Keratinocyte (primary cell): ENCODE data around the gene FARP2. TPM values are rescaled to one million over a fixed set of nuclear protein-coding genes. Genes with fewer than 3 reads are reported as not detected.

Experiments
- DNase-seq: peaks from one replicate; pipeline ENCODE4 v3.0.0-alpha.2; 2011; ENCODE audit warnings: low read depth, missing footprints, low spot score
- FAIRE-seq: peaks from 2 replicates; lab custom pipeline; 2011; peaks lifted over from hg19 to GRCh38; lab: Jason Lieb, UNC
- H2AFZ ChIP-seq: 2 replicates; pipeline ENCODE4 v1.6.0; 2012; ENCODE audit warnings: low read length, control low read depth, inconsistent platforms; ENCODE audit not compliant: control insufficient read depth
- H3K27ac ChIP-seq: 2 replicates; pipeline ENCODE4 v1.5.1; 2011; ENCODE audit warnings: low read length; ENCODE audit not compliant: control insufficient read depth, insufficient read depth
- H3K27me3 ChIP-seq: 3 replicates; pipeline ENCODE4 v1.6.0; 2011; ENCODE audit warnings: low read length; ENCODE audit not compliant: control insufficient read depth, insufficient read depth; ENCODE audit errors: extremely low read depth
- H3K36me3 ChIP-seq, 2 experiments: 2 replicates in 1 of 2; 3 replicates in 1 of 2; pipeline ENCODE4 v1.5.1; 2011; ENCODE audit warnings: low read length in 2 of 2, mild to moderate bottlenecking in 1 of 2; ENCODE audit not compliant: control insufficient read depth in 2 of 2, insufficient read depth in 2 of 2; ENCODE audit errors: extremely low read depth in 1 of 2
- H3K4me1 ChIP-seq: 3 replicates; pipeline ENCODE4 v1.5.1; 2011; ENCODE audit warnings: low read length; ENCODE audit not compliant: control insufficient read depth, insufficient read depth; ENCODE audit errors: extremely low read depth
- H3K4me2 ChIP-seq: 3 replicates; pipeline ENCODE4 v1.6.0; 2011; ENCODE audit warnings: low read depth, low read length; ENCODE audit not compliant: control insufficient read depth, insufficient read depth; ENCODE audit errors: extremely low read depth
- H3K4me3 ChIP-seq, 3 experiments: fragments of 200-600 bp in 1 of 3; sonication (generic) in 1 of 3; 2 replicates in 2 of 3; 3 replicates in 1 of 3; pipeline ENCODE4 v1.5.1; 2011 to 2016; ENCODE audit warnings: low read length in 3 of 3, mild to moderate bottlenecking in 3 of 3, control low read depth in 2 of 3, inconsistent platforms in 1 of 3, low read depth in 1 of 3, mixed read lengths in 1 of 3, mixed run types in 1 of 3, moderate library complexity in 1 of 3; ENCODE audit not compliant: control insufficient read depth in 2 of 3, insufficient read depth in 2 of 3; ENCODE audit errors: extremely low read depth in 1 of 3
- H3K79me2 ChIP-seq: 2 replicates; pipeline ENCODE4 v1.6.0; 2012; ENCODE audit warnings: low read length; ENCODE audit not compliant: control insufficient read depth, insufficient read depth
- H3K9ac ChIP-seq: 3 replicates; pipeline ENCODE4 v1.6.0; 2011; ENCODE audit warnings: low read length; ENCODE audit not compliant: control insufficient read depth, insufficient read depth; ENCODE audit errors: extremely low read depth
- H3K9me1 ChIP-seq: 3 replicates; pipeline ENCODE4 v1.6.0; 2011; ENCODE audit warnings: low read length; ENCODE audit not compliant: control insufficient read depth, insufficient read depth; ENCODE audit errors: extremely low read depth
- H3K9me3 ChIP-seq: 2 replicates; pipeline ENCODE4 v1.5.1; 2012; ENCODE audit warnings: low read depth, low read length; ENCODE audit not compliant: control insufficient read depth
- H4K20me1 ChIP-seq: 3 replicates; pipeline ENCODE4 v1.6.0; 2011; ENCODE audit warnings: low read length; ENCODE audit not compliant: control insufficient read depth, insufficient read depth; ENCODE audit errors: extremely low read depth
- EZH2 ChIP-seq: IDR thresholded peaks from one replicate; pipeline ENCODE4 v1.6.1; 2012; ENCODE audit warnings: inconsistent platforms, mild to moderate bottlenecking, low read length, moderate library complexity
- dilution Hi-C: fragments of 300-500 bp; cut with MboI; formaldehyde crosslinking; loops from one replicate; pipeline ENCODE4 v1.7.0; 2020; ENCODE audit warnings: low sequenced_read_pairs; ENCODE audit not compliant: extremely low pct_ligation_motif_present
- polyA plus RNA-seq, 5 experiments: library from polyadenylated mRNA; depleted of rRNA in 3 of 5; stranded (reverse) in 3 of 5; stranded (forward) in 1 of 5; unstranded in 1 of 5; fragments of >200 nt; gene quantifications; 1 replicate in 1 of 5; 2 replicates in 3 of 5; 3 replicates in 1 of 5; pipeline versions ENCODE4 v1.2.1 to v1.2.3, GENCODE V29; 2011 to 2012; ENCODE audit warnings: missing spikeins in 2 of 5, low read depth in 1 of 5, low replicate concordance in 1 of 5
- TF ChIP-seq, protein P1 (sequence below), 3 experiments: IDR thresholded peaks in 1 of 3; conservative IDR thresholded peaks in 1 of 3; optimal IDR thresholded peaks in 1 of 3; 2 replicates in 2 of 3; 3 replicates in 1 of 3; pipeline versions ENCODE3 to v1.5.1; 2011; ENCODE audit warnings: low read length in 3 of 3, mild to moderate bottlenecking in 3 of 3, moderate library complexity in 2 of 3, control low read depth in 1 of 3, inconsistent platforms in 1 of 3; ENCODE audit not compliant: insufficient read depth in 2 of 3; ENCODE audit errors: extremely low read depth in 1 of 3

The FARP2 gene
- polyA plus RNA-seq, 1 donor (not counting 4 experiments of a cell fraction or from before 2014, with no cell fraction given): 39.3 TPM

DNA sequence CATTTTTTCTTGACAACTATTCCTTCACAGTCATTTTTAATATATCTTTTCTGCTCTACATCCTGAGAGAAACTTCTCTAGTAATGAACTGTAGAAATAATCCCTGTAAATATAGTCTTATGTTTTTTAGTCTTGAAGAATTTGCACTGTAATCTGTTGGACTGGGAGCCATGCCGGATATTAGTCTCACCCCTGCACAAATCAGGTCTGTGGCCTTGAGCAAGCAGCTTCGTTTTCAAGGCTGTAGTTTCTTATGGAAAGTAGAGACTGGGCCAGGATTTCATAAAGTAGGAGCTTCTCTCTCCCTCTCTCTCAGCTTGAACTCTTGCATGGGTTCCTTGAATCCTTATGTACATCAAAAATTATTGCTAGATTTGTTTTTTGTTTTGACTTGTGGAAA, 8.7 kb downstream of the FARP2 start:
- FAIRE-seq: no peak
- Histone ChIP-seq H3K27me3 (no peaks in the 10 kb centered on the region), H3K9me3 (no peaks in the 10 kb centered on the region), H3K4me1 (no peaks in the 10 kb centered on the region), H3K4me2 (no peak overlapping the region), H3K27ac (no peak overlapping the region), H4K20me1 (peaks cover under 1% of the 10 kb centered on the region), H2AFZ (no peak overlapping the region), H3K9ac (no peak overlapping the region), H3K36me3 (peaks cover 0 to 3% of the 10 kb centered on the region in 2 experiments), H3K9me1 (peaks cover 2% of the 10 kb centered on the region), H3K4me3 (no peak overlapping the region), H3K79me2 (peaks cover 60% of the 10 kb centered on the region)
- no peak for DNase-seq
- TF ChIP-seq, protein P1, sequence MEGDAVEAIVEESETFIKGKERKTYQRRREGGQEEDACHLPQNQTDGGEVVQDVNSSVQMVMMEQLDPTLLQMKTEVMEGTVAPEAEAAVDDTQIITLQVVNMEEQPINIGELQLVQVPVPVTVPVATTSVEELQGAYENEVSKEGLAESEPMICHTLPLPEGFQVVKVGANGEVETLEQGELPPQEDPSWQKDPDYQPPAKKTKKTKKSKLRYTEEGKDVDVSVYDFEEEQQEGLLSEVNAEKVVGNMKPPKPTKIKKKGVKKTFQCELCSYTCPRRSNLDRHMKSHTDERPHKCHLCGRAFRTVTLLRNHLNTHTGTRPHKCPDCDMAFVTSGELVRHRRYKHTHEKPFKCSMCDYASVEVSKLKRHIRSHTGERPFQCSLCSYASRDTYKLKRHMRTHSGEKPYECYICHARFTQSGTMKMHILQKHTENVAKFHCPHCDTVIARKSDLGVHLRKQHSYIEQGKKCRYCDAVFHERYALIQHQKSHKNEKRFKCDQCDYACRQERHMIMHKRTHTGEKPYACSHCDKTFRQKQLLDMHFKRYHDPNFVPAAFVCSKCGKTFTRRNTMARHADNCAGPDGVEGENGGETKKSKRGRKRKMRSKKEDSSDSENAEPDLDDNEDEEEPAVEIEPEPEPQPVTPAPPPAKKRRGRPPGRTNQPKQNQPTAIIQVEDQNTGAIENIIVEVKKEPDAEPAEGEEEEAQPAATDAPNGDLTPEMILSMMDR (optimal IDR thresholded peaks at IDR 0.05 in 1 of 3, IDR thresholded peaks at IDR 0.05 in 1 of 3, conservative IDR thresholded peaks at IDR 0.05 in 1 of 3; ENCODE audit: extremely low read depth in 1 of 3, insufficient read depth in 2 of 3, low read length in 3 of 3): no peak
- TF ChIP-seq EZH2: no peak
- dilution Hi-C loops: no loop called here

DNA sequence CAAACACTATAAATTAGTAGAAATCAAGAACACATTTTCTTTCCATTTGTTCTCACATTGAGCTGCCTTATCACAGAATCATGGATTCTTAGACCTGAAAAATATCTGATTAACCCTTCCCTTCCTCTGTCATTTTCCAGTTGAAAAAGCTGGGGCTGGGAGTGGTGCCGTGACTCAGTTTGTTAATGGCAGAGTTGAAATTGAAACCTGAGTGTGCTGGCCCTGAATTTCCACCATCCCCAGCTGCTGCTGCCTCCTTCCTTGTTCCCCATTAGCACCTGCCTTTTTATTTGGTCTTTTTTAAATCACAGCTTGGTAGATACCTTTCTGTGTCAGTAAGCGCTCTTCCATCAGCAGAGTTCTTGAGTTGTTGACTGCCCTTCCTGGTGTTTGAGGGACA, 10.6 kb downstream of the FARP2 start:
- Histone ChIP-seq H3K9ac (no peak overlapping the region), H3K4me1 (no peaks in the 10 kb centered on the region), H3K4me2 (no peak overlapping the region), H4K20me1 (no peaks in the 10 kb centered on the region), H3K79me2 (peaks cover 49% of the 10 kb centered on the region), H3K27ac (no peak overlapping the region), H3K36me3 (peaks cover 0 to 3% of the 10 kb centered on the region in 2 experiments), H2AFZ (no peak overlapping the region), H3K27me3 (no peaks in the 10 kb centered on the region), H3K9me1 (peaks cover 2% of the 10 kb centered on the region), H3K9me3 (no peaks in the 10 kb centered on the region), H3K4me3 (no peak overlapping the region)
- FAIRE-seq (no peak), DNase-seq (no peak)
- dilution Hi-C loops: no loop called here
- TF ChIP-seq, protein P1 (optimal IDR thresholded peaks at IDR 0.05 in 1 of 3, IDR thresholded peaks at IDR 0.05 in 1 of 3, conservative IDR thresholded peaks at IDR 0.05 in 1 of 3; ENCODE audit: extremely low read depth in 1 of 3, insufficient read depth in 2 of 3, low read length in 3 of 3): no peak
- no peak for TF ChIP-seq EZH2
